GM12878 (cell line): ENCODE measurements around the gene AAMP.

ENCODE experiments used
- CBX3 ChIP-seq: fragments of 200-600 bp; sonication (generic); IDR thresholded peaks from 2 replicates; pipeline ENCODE4 v1.6.1; 2016; ENCODE audit warnings: low read depth, borderline replicate concordance
- CREM ChIP-seq: IDR thresholded peaks from 2 replicates; pipeline ENCODE4 v1.6.1; 2014; ENCODE audit warnings: antibody characterized with exemption, low read depth
- CTCF ChIP-seq, 3 experiments: IDR thresholded peaks in 2 of 3; conservative IDR thresholded peaks in 1 of 3; 2 replicates each; pipeline ENCODE4 v1.5.1; 2011; ENCODE audit warnings: low read depth in 3 of 3, low read length in 3 of 3, mild to moderate bottlenecking in 3 of 3, control low read depth in 2 of 3, moderate library complexity in 2 of 3, inconsistent platforms in 1 of 3, mixed read lengths in 1 of 3; ENCODE audit not compliant: control insufficient read depth in 2 of 3, insufficient read depth in 1 of 3; ENCODE audit errors: extremely low read depth in 1 of 3
- HDAC6 ChIP-seq: fragments of 200-600 bp; sonication (generic); IDR thresholded peaks from one replicate; pipeline ENCODE4 v1.8.0; 2017; ENCODE audit warnings: antibody characterized with exemption; ENCODE audit not compliant: unreplicated experiment
- HDGF ChIP-seq: fragments of 450-650 bp; IDR thresholded peaks from 2 replicates; pipeline ENCODE4 v1.6.1; 2016; ENCODE audit warnings: antibody characterized with exemption
- MEF2A ChIP-seq: IDR thresholded peaks from 2 replicates; pipeline ENCODE4 v1.6.1; 2011; ENCODE audit warnings: low read depth, mild to moderate bottlenecking, low read length, moderate library complexity; ENCODE audit not compliant: insufficient read depth
- MYC ChIP-seq: IDR thresholded peaks from 2 replicates; pipeline ENCODE4 v1.6.1; 2011; ENCODE audit warnings: mild to moderate bottlenecking, low read length, moderate library complexity, inconsistent platforms; ENCODE audit not compliant: insufficient read depth, insufficient replicate concordance, insufficient read length, severe bottlenecking
- PAX5 ChIP-seq: IDR thresholded peaks from 2 replicates; pipeline ENCODE4 v1.6.1; 2011; ENCODE audit warnings: low read depth, low read length, borderline replicate concordance
- POLR2AphosphoS5 ChIP-seq: IDR thresholded peaks from 2 replicates; pipeline ENCODE4 v1.6.1; 2011; ENCODE audit warnings: mild to moderate bottlenecking, low read length, inconsistent platforms
- PRDM15 ChIP-seq: fragments of 450-650 bp; formaldehyde crosslinking; IDR thresholded peaks from 2 replicates; pipeline ENCODE4 v1.4.0; 2020; ENCODE audit warnings: mild to moderate bottlenecking, moderate library complexity
- TF ChIP-seq, protein P1 (sequence below): IDR thresholded peaks from 2 replicates; pipeline ENCODE4 v1.6.1; 2011; ENCODE audit warnings: borderline replicate concordance, low read depth, mild to moderate bottlenecking, moderate library complexity, mixed read lengths, low read length; ENCODE audit not compliant: insufficient read depth; ENCODE audit errors: extremely low read length

GRCh38 chr2:218269900-218270720 is at the start of gene AAMP, which contains the start of gene PNKD:
- TF ChIP-seq HDGF (no peak), PAX5 (peak; percentile 89), CTCF (IDR thresholded peaks at IDR 0.05 in 2 of 3, conservative IDR thresholded peaks at IDR 0.05 in 1 of 3; ENCODE audit: control insufficient read depth in 2 of 3, extremely low read depth in 1 of 3, insufficient read depth in 1 of 3, low read depth in 3 of 3, low read length in 3 of 3) (peak in 2 of 3 experiments; percentile 10 to 33; a peak in 2 of 6 replicates), MEF2A (0 out of 2 replicates have a peak, but pooled peaks have one; percentile 66), MYC (no peak), HDAC6 (no peak), POLR2AphosphoS5 (peak; percentile 85; the same call in 1 of the 2 replicates), PRDM15 (no peak), CBX3 (no peak), CREM (peak; percentile 95)
- TF ChIP-seq, protein P1, sequence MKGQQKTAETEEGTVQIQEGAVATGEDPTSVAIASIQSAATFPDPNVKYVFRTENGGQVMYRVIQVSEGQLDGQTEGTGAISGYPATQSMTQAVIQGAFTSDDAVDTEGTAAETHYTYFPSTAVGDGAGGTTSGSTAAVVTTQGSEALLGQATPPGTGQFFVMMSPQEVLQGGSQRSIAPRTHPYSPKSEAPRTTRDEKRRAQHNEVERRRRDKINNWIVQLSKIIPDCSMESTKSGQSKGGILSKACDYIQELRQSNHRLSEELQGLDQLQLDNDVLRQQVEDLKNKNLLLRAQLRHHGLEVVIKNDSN: peak; percentile 15
